Upper lobe of right lung (tissue), 1 donor: ENCODE data around the gene SLC25A20. TPM values are rescaled to one million over a fixed set of nuclear protein-coding genes. Genes with fewer than 3 reads are reported as not detected.
A peak's percentile ranks its signal among the peaks of the same experiment; 100 is the strongest.

Source experiments
- ATAC-seq: fragments of 200-7000 bp; cut with Tn5 transposase; one replicate; pipeline ENCODE4 v1.9.1; 2020; ENCODE audit warnings: mild to moderate bottlenecking, moderate library complexity
- DNase-seq: peaks from one replicate; pipeline ENCODE4 v3.0.0-alpha.2; 2020
- H3K27ac ChIP-seq: fragments of 200-600 bp; one replicate; pipeline ENCODE4 v1.8.0; 2022
- H3K27me3 ChIP-seq: fragments of 200-600 bp; one replicate; pipeline ENCODE4 v1.8.0; 2022; ENCODE audit warnings: mild to moderate bottlenecking
- H3K36me3 ChIP-seq: fragments of 200-600 bp; one replicate; pipeline ENCODE4 v1.8.0; 2022
- H3K4me1 ChIP-seq: fragments of 200-600 bp; one replicate; pipeline ENCODE4 v1.8.0; 2022
- H3K4me3 ChIP-seq: fragments of 200-600 bp; one replicate; pipeline ENCODE4 v1.8.0; 2022; ENCODE audit warnings: mild to moderate bottlenecking
- H3K9me3 ChIP-seq: fragments of 200-600 bp; one replicate; pipeline ENCODE4 v1.8.0; 2022
- CTCF ChIP-seq: fragments of 200-600 bp; IDR thresholded peaks from one replicate; pipeline ENCODE4 v1.8.0; 2022; ENCODE audit warnings: antibody characterized with exemption
- intact Hi-C: fragments of 100-400 bp; cut with DNase I; formaldehyde crosslinking; loops from one replicate; pipeline ENCODE4 v1.11.0; 2022
- total RNA-seq: library from RNA; stranded (reverse); fragmentation: NEBNext Ultra II Directional; extraction: Animal tissue kit (Norgen Biotek cat#: 25700); gene quantifications from one replicate; pipeline ENCODE4 v1.2.1, GENCODE V29; 2021
- donor health status: DM: no; HTN: yes; CAD: no; lungs with severe emphysema.

Gene SLC25A20
- total RNA-seq, 1 donor from 2014 or later, result 26.0 TPM

GRCh38 chr3:48856469-48856868, 42.2 kb downstream of the SLC25A20 start:
- DNase-seq, result no peak
- H3K36me3 ChIP-seq, result peaks cover 37% of the 10 kb centered on the region
- no peak for TF ChIP-seq CTCF

GRCh38 chr3:48855681-48856447, 42.8 kb downstream of the SLC25A20 start:
- no peak overlapping the region for H3K4me3 ChIP-seq

More at GRCh38 chr3:48856469-48856868, 42.2 kb downstream of the SLC25A20 start:
- ATAC-seq, result no peak
- Histone ChIP-seq H3K27ac (no peak overlapping the region), H3K9me3 (no peaks in the 10 kb centered on the region), H3K4me3 (no peak overlapping the region), H3K27me3 (no peaks in the 10 kb centered on the region), H3K4me1 (no peaks in the 10 kb centered on the region)
- intact Hi-C loops, result no loop called here

GRCh38 chr3:48852151-48852550, 46.5 kb downstream of the SLC25A20 start:
- no peak for ATAC-seq
- Histone ChIP-seq H3K4me1 (peaks cover 7% of the 10 kb centered on the region), H3K36me3 (peaks cover 14% of the 10 kb centered on the region), H3K9me3 (no peaks in the 10 kb centered on the region), H3K27me3 (no peaks in the 10 kb centered on the region), H3K4me3 (no peak overlapping the region), H3K27ac (no peak overlapping the region)
- DNase-seq, result peak; percentile 9
- TF ChIP-seq CTCF, result no peak
- intact Hi-C loops, result no loop called here

More at GRCh38 chr3:48855681-48856447, 42.8 kb downstream of the SLC25A20 start:
- no peaks in the 10 kb centered on the region for H3K9me3 ChIP-seq
- H3K27ac ChIP-seq, result no peak overlapping the region
- TF ChIP-seq CTCF, result no peak
- H3K4me1 ChIP-seq, result no peaks in the 10 kb centered on the region
- DNase-seq (no peak), ATAC-seq (no peak)
- H3K27me3 ChIP-seq, result no peaks in the 10 kb centered on the region
- peaks cover 35% of the 10 kb centered on the region for H3K36me3 ChIP-seq
- intact Hi-C loops, result no loop called here

DNA sequence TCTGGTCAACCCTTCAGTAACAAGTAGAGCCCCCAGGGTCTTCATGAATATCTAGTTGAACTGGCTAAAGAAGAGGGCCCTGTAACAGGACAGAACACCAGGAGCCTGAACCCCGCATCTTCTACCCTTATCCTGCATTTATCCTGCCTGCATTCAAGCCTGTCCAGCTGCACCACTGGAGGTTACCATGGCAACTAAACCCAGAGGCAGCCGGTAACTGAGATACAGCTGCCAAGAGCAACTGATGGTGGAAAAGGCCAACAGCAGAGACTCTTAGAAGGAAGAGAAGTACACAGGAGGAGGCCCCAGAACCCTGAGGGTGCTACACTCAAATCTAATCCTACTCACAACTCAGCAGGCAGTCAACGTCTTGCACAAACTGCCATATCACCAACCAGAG, 47.3 kb downstream of the SLC25A20 start:
- Histone ChIP-seq H3K36me3 (peaks cover 7% of the 10 kb centered on the region), H3K4me3 (no peak overlapping the region), H3K27me3 (no peaks in the 10 kb centered on the region), H3K4me1 (peaks cover 11% of the 10 kb centered on the region), H3K27ac (no peak overlapping the region), H3K9me3 (no peaks in the 10 kb centered on the region)
- ATAC-seq (no peak), DNase-seq (peak; percentile 0)
- no peak for TF ChIP-seq CTCF
- intact Hi-C loops, result no loop called here

- intact Hi-C loops, result no loop called here
- H3K27ac ChIP-seq, result peak overlapping the region; percentile 92
Observed at GRCh38 chr3:48848816-48849515, 49.7 kb downstream of the SLC25A20 start.

More at GRCh38 chr3:48848816-48849515, 49.7 kb downstream of the SLC25A20 start:
- Histone ChIP-seq H3K36me3 (no peaks in the 10 kb centered on the region), H3K9me3 (no peaks in the 10 kb centered on the region), H3K4me3 (no peak overlapping the region), H3K27me3 (no peaks in the 10 kb centered on the region), H3K4me1 (peaks cover 26% of the 10 kb centered on the region)
- peak; percentile 36 for DNase-seq
- no peak for TF ChIP-seq CTCF
- no peak for ATAC-seq
